ENCODE results near the gene C1QTNF1. TPM values are rescaled to one million over a fixed set of nuclear protein-coding genes. Genes with fewer than 3 reads are reported as not detected.

The C1QTNF1 gene
- polyA plus RNA-seq, 1 donor (not counting 4 experiments of a cell fraction or from before 2014, with no cell fraction given) = 6.6 TPM

GRCh38 chr17:78996781-78997201 lies 27.2 kb upstream of the C1QTNF1 start:
- peaks cover 70% of the 10 kb centered on the region for H3K79me2 ChIP-seq (ENCODE audit: control insufficient read depth, insufficient read depth, low read length)

GRCh38 chr17:78997231-78997741 lies 26.7 kb upstream of the C1QTNF1 start:
- peaks cover 39 to 49% of the 10 kb centered on the region in 2 experiments for H3K36me3 ChIP-seq (ENCODE audit: control insufficient read depth in 2 of 2, extremely low read depth in 1 of 2, insufficient read depth in 2 of 2, low read length in 2 of 2)
- no peaks in the 10 kb centered on the region for H3K27me3 ChIP-seq (ENCODE audit: control insufficient read depth, extremely low read depth, insufficient read depth, low read length)
- no peak overlapping the region for H2AFZ ChIP-seq (ENCODE audit: control insufficient read depth, low read length)
- peak overlapping the region; percentile 68 for H3K27ac ChIP-seq (ENCODE audit: control insufficient read depth, insufficient read depth, low read length)
- H3K9me1 ChIP-seq (ENCODE audit: control insufficient read depth, extremely low read depth, insufficient read depth, low read length) = peaks cover 5% of the 10 kb centered on the region
- H3K9ac ChIP-seq (ENCODE audit: control insufficient read depth, extremely low read depth, insufficient read depth, low read length) = peak overlapping the region; percentile 33
- H3K4me2 ChIP-seq (ENCODE audit: control insufficient read depth, extremely low read depth, insufficient read depth, low read depth, low read length) = peak overlapping the region; percentile 82
- peaks cover 12% of the 10 kb centered on the region for H4K20me1 ChIP-seq (ENCODE audit: control insufficient read depth, extremely low read depth, insufficient read depth, low read length)
- H3K4me1 ChIP-seq (ENCODE audit: control insufficient read depth, extremely low read depth, insufficient read depth, low read length) = peaks cover 20% of the 10 kb centered on the region
- no peaks in the 10 kb centered on the region for H3K9me3 ChIP-seq (ENCODE audit: control insufficient read depth, low read depth, low read length)
- peaks cover 72% of the 10 kb centered on the region for H3K79me2 ChIP-seq (ENCODE audit: control insufficient read depth, insufficient read depth, low read length)
- FAIRE-seq = peak; percentile 86
- H3K4me3 ChIP-seq (ENCODE audit: control insufficient read depth in 2 of 3, extremely low read depth in 1 of 3, insufficient read depth in 2 of 3, low read depth in 1 of 3, low read length in 3 of 3) = no peak overlapping the region
- dilution Hi-C loops (cut with MboI; ENCODE audit: extremely low pct_ligation_motif_present, low sequenced_read_pairs) = no loop called here
- TF ChIP-seq EZH2 (IDR thresholded peaks at IDR 0.05; ENCODE audit: low read length) (no peak), CTCF (optimal IDR thresholded peaks at IDR 0.05 in 1 of 3, IDR thresholded peaks at IDR 0.05 in 1 of 3, conservative IDR thresholded peaks at IDR 0.05 in 1 of 3; ENCODE audit: extremely low read depth in 1 of 3, insufficient read depth in 2 of 3, low read length in 3 of 3) (no peak)
- no peak for DNase-seq (ENCODE audit: low read depth, low spot score)

More at GRCh38 chr17:78996781-78997201, 27.2 kb upstream of the C1QTNF1 start:
- no peak for TF ChIP-seq CTCF (optimal IDR thresholded peaks at IDR 0.05 in 1 of 3, IDR thresholded peaks at IDR 0.05 in 1 of 3, conservative IDR thresholded peaks at IDR 0.05 in 1 of 3; ENCODE audit: extremely low read depth in 1 of 3, insufficient read depth in 2 of 3, low read length in 3 of 3)
- no peak for TF ChIP-seq EZH2 (IDR thresholded peaks at IDR 0.05; ENCODE audit: low read length)
- FAIRE-seq (no peak), DNase-seq (ENCODE audit: low read depth, low spot score) (no peak)
- no peaks in the 10 kb centered on the region for H3K9me3 ChIP-seq (ENCODE audit: control insufficient read depth, low read depth, low read length)
- H3K36me3 ChIP-seq (ENCODE audit: control insufficient read depth in 2 of 2, extremely low read depth in 1 of 2, insufficient read depth in 2 of 2, low read length in 2 of 2) = peaks cover 43 to 53% of the 10 kb centered on the region in 2 experiments
- H3K9me1 ChIP-seq (ENCODE audit: control insufficient read depth, extremely low read depth, insufficient read depth, low read length) = peaks cover 5% of the 10 kb centered on the region
- H4K20me1 ChIP-seq (ENCODE audit: control insufficient read depth, extremely low read depth, insufficient read depth, low read length) = peaks cover 12% of the 10 kb centered on the region
- no peak overlapping the region for H3K4me2 ChIP-seq (ENCODE audit: control insufficient read depth, extremely low read depth, insufficient read depth, low read depth, low read length)
- H3K4me1 ChIP-seq (ENCODE audit: control insufficient read depth, extremely low read depth, insufficient read depth, low read length) = peaks cover 20% of the 10 kb centered on the region
- peak overlapping the region; percentile 8 for H3K27ac ChIP-seq (ENCODE audit: control insufficient read depth, insufficient read depth, low read length)
- no peak overlapping the region for H3K9ac ChIP-seq (ENCODE audit: control insufficient read depth, extremely low read depth, insufficient read depth, low read length)
- H2AFZ ChIP-seq (ENCODE audit: control insufficient read depth, low read length) = no peak overlapping the region
- dilution Hi-C loops (cut with MboI; ENCODE audit: extremely low pct_ligation_motif_present, low sequenced_read_pairs) = no loop called here
- no peaks in the 10 kb centered on the region for H3K27me3 ChIP-seq (ENCODE audit: control insufficient read depth, extremely low read depth, insufficient read depth, low read length)
- H3K4me3 ChIP-seq (ENCODE audit: control insufficient read depth in 2 of 3, extremely low read depth in 1 of 3, insufficient read depth in 2 of 3, low read depth in 1 of 3, low read length in 3 of 3) = no peak overlapping the region
